ENCODE data around the gene SLC5A1.

SLC5A1 gene

GRCh38 chr22:32075997-32076760, 33.1 kb downstream of the SLC5A1 start:
- DNase-seq (ENCODE audit: insufficient read length), result no peak
- TF ChIP-seq POLR2AphosphoS5 (IDR thresholded peaks at IDR 0.05; ENCODE audit: low read depth, low read length), result no peak
- no peak for TF ChIP-seq POLR2A (IDR thresholded peaks at IDR 0.05; ENCODE audit: low read depth, low read length)
- no peak for TF ChIP-seq TAF1 (IDR thresholded peaks at IDR 0.05; ENCODE audit: borderline replicate concordance, low read depth, low read length)
- FAIRE-seq, result no peak

- DNase-seq (ENCODE audit: insufficient read length), result no peak
- no peak for FAIRE-seq
- no peak for TF ChIP-seq POLR2AphosphoS5 (IDR thresholded peaks at IDR 0.05; ENCODE audit: low read depth, low read length)
- TF ChIP-seq POLR2A (IDR thresholded peaks at IDR 0.05; ENCODE audit: low read depth, low read length), result no peak
- no peak for TF ChIP-seq TAF1 (IDR thresholded peaks at IDR 0.05; ENCODE audit: borderline replicate concordance, low read depth, low read length)
Observed at GRCh38 chr22:32076761-32077084, 33.7 kb downstream of the SLC5A1 start.

- TF ChIP-seq TAF1 (IDR thresholded peaks at IDR 0.05; ENCODE audit: borderline replicate concordance, low read depth, low read length) (no peak), POLR2AphosphoS5 (IDR thresholded peaks at IDR 0.05; ENCODE audit: low read depth, low read length) (no peak), POLR2A (IDR thresholded peaks at IDR 0.05; ENCODE audit: low read depth, low read length) (no peak)
- FAIRE-seq, result no peak
- DNase-seq (ENCODE audit: insufficient read length), result no peak
Observed at GRCh38 chr22:32077151-32077550, 34.1 kb downstream of the SLC5A1 start.

- FAIRE-seq (no peak), DNase-seq (ENCODE audit: insufficient read length) (no peak)
- TF ChIP-seq POLR2A (IDR thresholded peaks at IDR 0.05; ENCODE audit: low read depth, low read length), result no peak
- no peak for TF ChIP-seq POLR2AphosphoS5 (IDR thresholded peaks at IDR 0.05; ENCODE audit: low read depth, low read length)
- TF ChIP-seq TAF1 (IDR thresholded peaks at IDR 0.05; ENCODE audit: borderline replicate concordance, low read depth, low read length), result no peak
Observed at GRCh38 chr22:32079130-32080089, 36.3 kb downstream of the SLC5A1 start.

- TF ChIP-seq TAF1 (IDR thresholded peaks at IDR 0.05; ENCODE audit: borderline replicate concordance, low read depth, low read length), result no peak
- no peak for TF ChIP-seq POLR2AphosphoS5 (IDR thresholded peaks at IDR 0.05; ENCODE audit: low read depth, low read length)
- TF ChIP-seq POLR2A (IDR thresholded peaks at IDR 0.05; ENCODE audit: low read depth, low read length), result no peak
- FAIRE-seq (no peak), DNase-seq (ENCODE audit: insufficient read length) (peak; percentile 6)
Observed at GRCh38 chr22:32080904-32081303, 37.8 kb downstream of the SLC5A1 start.

GRCh38 chr22:32082331-32082730, 39.3 kb downstream of the SLC5A1 start:
- FAIRE-seq (no peak), DNase-seq (ENCODE audit: insufficient read length) (no peak)
- no peak for TF ChIP-seq POLR2A (IDR thresholded peaks at IDR 0.05; ENCODE audit: low read depth, low read length)
- TF ChIP-seq POLR2AphosphoS5 (IDR thresholded peaks at IDR 0.05; ENCODE audit: low read depth, low read length), result no peak
- no peak for TF ChIP-seq TAF1 (IDR thresholded peaks at IDR 0.05; ENCODE audit: borderline replicate concordance, low read depth, low read length)

- no peak for TF ChIP-seq TAF1 (IDR thresholded peaks at IDR 0.05; ENCODE audit: borderline replicate concordance, low read depth, low read length)
- no peak for TF ChIP-seq POLR2A (IDR thresholded peaks at IDR 0.05; ENCODE audit: low read depth, low read length)
- TF ChIP-seq POLR2AphosphoS5 (IDR thresholded peaks at IDR 0.05; ENCODE audit: low read depth, low read length), result no peak
- FAIRE-seq (no peak), DNase-seq (ENCODE audit: insufficient read length) (no peak)
Observed at GRCh38 chr22:32083000-32083399, 39.9 kb downstream of the SLC5A1 start.

GRCh38 chr22:32083814-32084213, 40.8 kb downstream of the SLC5A1 start:
- FAIRE-seq (no peak), DNase-seq (ENCODE audit: insufficient read length) (no peak)
- no peak for TF ChIP-seq POLR2A (IDR thresholded peaks at IDR 0.05; ENCODE audit: low read depth, low read length)
- no peak for TF ChIP-seq TAF1 (IDR thresholded peaks at IDR 0.05; ENCODE audit: borderline replicate concordance, low read depth, low read length)
- no peak for TF ChIP-seq POLR2AphosphoS5 (IDR thresholded peaks at IDR 0.05; ENCODE audit: low read depth, low read length)

GRCh38 chr22:32088084-32088483, 45.0 kb downstream of the SLC5A1 start:
- no peak for TF ChIP-seq POLR2A (IDR thresholded peaks at IDR 0.05; ENCODE audit: low read depth, low read length)
- TF ChIP-seq TAF1 (IDR thresholded peaks at IDR 0.05; ENCODE audit: borderline replicate concordance, low read depth, low read length), result no peak
- TF ChIP-seq POLR2AphosphoS5 (IDR thresholded peaks at IDR 0.05; ENCODE audit: low read depth, low read length), result no peak
- no peak for FAIRE-seq
- DNase-seq (ENCODE audit: insufficient read length), result no peak

GRCh38 chr22:32097018-32097417, 54.0 kb downstream of the SLC5A1 start:
- no peak for TF ChIP-seq POLR2A (IDR thresholded peaks at IDR 0.05; ENCODE audit: low read depth, low read length)
- TF ChIP-seq TAF1 (IDR thresholded peaks at IDR 0.05; ENCODE audit: borderline replicate concordance, low read depth, low read length), result no peak
- TF ChIP-seq POLR2AphosphoS5 (IDR thresholded peaks at IDR 0.05; ENCODE audit: low read depth, low read length), result no peak
- no peak for DNase-seq (ENCODE audit: insufficient read length)
- FAIRE-seq, result no peak

GRCh38 chr22:32097881-32098499, 54.9 kb downstream of the SLC5A1 start:
- TF ChIP-seq POLR2A (IDR thresholded peaks at IDR 0.05; ENCODE audit: low read depth, low read length) (no peak), TAF1 (IDR thresholded peaks at IDR 0.05; ENCODE audit: borderline replicate concordance, low read depth, low read length) (no peak), POLR2AphosphoS5 (IDR thresholded peaks at IDR 0.05; ENCODE audit: low read depth, low read length) (no peak)
- DNase-seq (ENCODE audit: insufficient read length) (no peak), FAIRE-seq (no peak)

All from GM12892 (cell line).